Peyer's patch (tissue), 4 donors: ENCODE measurements around the gene TNIK.

Experiments used
- CTCF ChIP-seq, 6 experiments: fragments of 450-650 bp in 4 of 6; fragments of 200-600 bp in 2 of 6; sonication (generic) in 1 of 6; IDR thresholded peaks; one replicate each; pipeline ENCODE4 v1.5.1; 2017 to 2019; ENCODE audit warnings: antibody characterized with exemption in 6 of 6, mild to moderate bottlenecking in 3 of 6, moderate library complexity in 1 of 6
- POLR2A ChIP-seq, 2 donors: fragments of 450-650 bp; IDR thresholded peaks; one replicate each; pipeline ENCODE4 v1.5.1; 2017; ENCODE audit warnings: antibody characterized with exemption in 2 of 2, mild to moderate bottlenecking in 2 of 2, moderate library complexity in 2 of 2

GRCh38 chr3:171125010-171125409 is 335.2 kb downstream of the TNIK start:
- TF ChIP-seq CTCF (IDR thresholded peaks at IDR 0.05) = no peak
- TF ChIP-seq POLR2A (IDR thresholded peaks at IDR 0.05) = no peak
